CD4-positive, CD25-positive, alpha-beta regulatory T cell (primary cell): Measurements from ENCODE around the gene UBE4B. TPM values are rescaled to one million over a fixed set of nuclear protein-coding genes. Genes with fewer than 3 reads are reported as not detected.

Experiments used
- ATAC-seq, 2 donors: fragments of 150-1000 bp; cut with Tn5 transposase; one replicate each; pipeline ENCODE4 v1.10.0; 2021; ENCODE audit warnings: low read depth in 2 of 2, moderate number of reproducible peaks in 2 of 2, moderate library complexity in 1 of 2
- DNase-seq, 3 donors: peaks; one replicate each; pipeline versions ENCODE4 v3.0.0 to v3.0.0-alpha.2; 2012 to 2022; ENCODE audit warnings: mixed read lengths in 1 of 3
- H3K27ac ChIP-seq: one replicate; pipeline ENCODE4 v1.7.0; 2013; ENCODE audit warnings: mild to moderate bottlenecking, low read length; ENCODE audit not compliant: insufficient read depth, poor library complexity, severe bottlenecking
- H3K27me3 ChIP-seq: one replicate; pipeline ENCODE4 v1.7.0; 2013; ENCODE audit warnings: low read length; ENCODE audit not compliant: control insufficient read depth, insufficient read depth
- H3K36me3 ChIP-seq: one replicate; pipeline ENCODE4 v1.7.0; 2013; ENCODE audit warnings: mild to moderate bottlenecking, low read length, moderate library complexity; ENCODE audit not compliant: control insufficient read depth, insufficient read depth
- H3K4me1 ChIP-seq: 2 replicates; pipeline ENCODE4 v1.7.0; 2013; ENCODE audit warnings: mild to moderate bottlenecking, low read length; ENCODE audit not compliant: insufficient read depth, control insufficient read depth, poor library complexity, severe bottlenecking
- H3K4me3 ChIP-seq: one replicate; pipeline ENCODE4 v1.7.0; 2013; ENCODE audit warnings: low read depth, mild to moderate bottlenecking, low read length, moderate library complexity
- H3K9me3 ChIP-seq, 2 experiments: 1 replicate in 1 of 2; 2 replicates in 1 of 2; pipeline ENCODE4 v1.7.0; 2013; ENCODE audit warnings: low read length in 2 of 2, mild to moderate bottlenecking in 1 of 2, moderate library complexity in 1 of 2; ENCODE audit not compliant: control insufficient read depth in 2 of 2
- H3K27ac Mint-ChIP-seq, 3 donors: one replicate each; pipeline ENCODE4 v1.8.0; 2020 to 2022; ENCODE audit warnings: mild to moderate bottlenecking in 3 of 3, mixed read lengths in 3 of 3, moderate library complexity in 2 of 3
- H3K27me3 Mint-ChIP-seq: one replicate; pipeline ENCODE4 v1.8.0; 2022; ENCODE audit warnings: mild to moderate bottlenecking, mixed read lengths
- H3K36me3 Mint-ChIP-seq: one replicate; pipeline ENCODE4 v1.8.0; 2020; ENCODE audit warnings: mixed read lengths
- H3K4me1 Mint-ChIP-seq, 4 donors: one replicate each; pipeline ENCODE4 v1.8.0; 2020 to 2022; ENCODE audit warnings: mixed read lengths in 4 of 4, mild to moderate bottlenecking in 1 of 4
- H3K4me3 Mint-ChIP-seq, 4 donors: one replicate each; pipeline ENCODE4 v1.8.0; 2020 to 2022; ENCODE audit warnings: mild to moderate bottlenecking in 4 of 4, mixed read lengths in 4 of 4, moderate library complexity in 3 of 4
- H3K9me3 Mint-ChIP-seq, 7 donors: one replicate each; pipeline ENCODE4 v1.8.0; 2020 to 2022; ENCODE audit warnings: mixed read lengths in 7 of 7, mild to moderate bottlenecking in 3 of 7, moderate library complexity in 2 of 7
- polyA plus RNA-seq, 4 donors: library from polyadenylated mRNA; unstranded; fragments of 300-500 nt; fragmentation: Illumina TruSeq; gene quantifications; one replicate each; pipeline ENCODE4 v1.2.3, GENCODE V29; 2021
- total RNA-seq: library from RNA; stranded (reverse); gene quantifications from one replicate; pipeline ENCODE4 v1.2.3, GENCODE V29; 2022

Gene UBE4B
- total and polyA plus RNA-seq, 5 donors from 2014 or later: 8.0 to 38.7 (median 9.3) TPM

GRCh38 chr1:10085076-10085475, 52.3 kb downstream of the UBE4B start:
- Histone ChIP-seq H3K27ac (no peak overlapping the region), H3K4me3 (no peak overlapping the region), H3K4me1 (peaks cover 3% of the 10 kb centered on the region), H3K9me3 (no peaks in the 10 kb centered on the region), H3K27me3 (no peaks in the 10 kb centered on the region), H3K36me3 (peaks cover 6% of the 10 kb centered on the region)
- Mint-ChIP-seq H3K4me3 (no peak overlapping the region), H3K9me3 (peaks cover 0 to 4% (median 0%) of the 10 kb centered on the region in 7 donors), H3K4me1 (peaks cover 8 to 26% (median 18%) of the 10 kb centered on the region in 4 donors), H3K27me3 (no peaks in the 10 kb centered on the region), H3K27ac (no peak overlapping the region), H3K36me3 (peaks cover 22% of the 10 kb centered on the region)
- DNase-seq (no peak), ATAC-seq (no peak)

- H3K4me3 Mint-ChIP-seq: no peak overlapping the region
- no peaks in the 10 kb centered on the region for H3K9me3 ChIP-seq
- no peaks in the 10 kb centered on the region for H3K36me3 ChIP-seq
- H3K36me3 Mint-ChIP-seq: peaks cover 16% of the 10 kb centered on the region
- H3K27ac ChIP-seq: no peak overlapping the region
- peak overlapping the region in 1 of 3 donors; percentile 1 for H3K27ac Mint-ChIP-seq
- peaks cover 8 to 31% (median 21%) of the 10 kb centered on the region in 4 donors for H3K4me1 Mint-ChIP-seq
- ATAC-seq: no peak
- no peaks in the 10 kb centered on the region for H3K27me3 ChIP-seq
- H3K4me3 ChIP-seq: no peak overlapping the region
- no peak for DNase-seq
- no peaks in the 10 kb centered on the region for H3K27me3 Mint-ChIP-seq
- peaks cover 3% of the 10 kb centered on the region for H3K4me1 ChIP-seq
- no peaks in the 10 kb centered on the region for H3K9me3 Mint-ChIP-seq
Observed at GRCh38 chr1:10087210-10087609, 54.5 kb downstream of the UBE4B start.

GRCh38 chr1:10101929-10102328, 69.2 kb downstream of the UBE4B start:
- no peak overlapping the region for H3K27ac Mint-ChIP-seq
- no peaks in the 10 kb centered on the region for H3K27me3 Mint-ChIP-seq
- Histone ChIP-seq H3K36me3 (peaks cover 60% of the 10 kb centered on the region), H3K4me1 (no peaks in the 10 kb centered on the region), H3K27me3 (no peaks in the 10 kb centered on the region), H3K27ac (no peak overlapping the region), H3K9me3 (no peaks in the 10 kb centered on the region), H3K4me3 (no peak overlapping the region)
- no peak overlapping the region for H3K4me3 Mint-ChIP-seq
- DNase-seq (no peak), ATAC-seq (no peak)
- H3K4me1 Mint-ChIP-seq: no peaks in the 10 kb centered on the region
- H3K9me3 Mint-ChIP-seq: peaks cover 0 to 3% (median 0%) of the 10 kb centered on the region in 7 donors
- peaks cover 51% of the 10 kb centered on the region for H3K36me3 Mint-ChIP-seq

- H3K4me1 ChIP-seq: no peaks in the 10 kb centered on the region
- Mint-ChIP-seq H3K4me3 (no peak overlapping the region), H3K27me3 (no peaks in the 10 kb centered on the region), H3K9me3 (peaks cover 0 to 3% (median 0%) of the 10 kb centered on the region in 7 donors), H3K36me3 (peaks cover 56% of the 10 kb centered on the region), H3K27ac (no peak overlapping the region), H3K4me1 (peaks cover 0 to 3% (median 1%) of the 10 kb centered on the region in 4 donors)
- no peak for DNase-seq
- H3K27ac ChIP-seq: no peak overlapping the region
- no peaks in the 10 kb centered on the region for H3K9me3 ChIP-seq
- H3K4me3 ChIP-seq: no peak overlapping the region
- no peaks in the 10 kb centered on the region for H3K27me3 ChIP-seq
- peaks cover 60% of the 10 kb centered on the region for H3K36me3 ChIP-seq
- no peak for ATAC-seq
Observed at GRCh38 chr1:10103193-10103592, 70.4 kb downstream of the UBE4B start.

- ATAC-seq: no peak
- H3K36me3 Mint-ChIP-seq: peaks cover 49% of the 10 kb centered on the region
Observed at GRCh38 chr1:10104834-10105233, 72.1 kb downstream of the UBE4B start.

GRCh38 chr1:10105484-10105883, 72.7 kb downstream of the UBE4B start:
- Histone ChIP-seq H3K9me3 (no peaks in the 10 kb centered on the region), H3K4me3 (no peak overlapping the region), H3K27me3 (no peaks in the 10 kb centered on the region), H3K27ac (no peak overlapping the region), H3K4me1 (no peaks in the 10 kb centered on the region), H3K36me3 (peaks cover 69% of the 10 kb centered on the region)
- H3K36me3 Mint-ChIP-seq: peaks cover 56% of the 10 kb centered on the region
- ATAC-seq (no peak), DNase-seq (no peak)
- no peaks in the 10 kb centered on the region for H3K9me3 Mint-ChIP-seq
- no peak overlapping the region for H3K4me3 Mint-ChIP-seq
- H3K4me1 Mint-ChIP-seq: peaks cover 0 to 3% (median 1%) of the 10 kb centered on the region in 4 donors
- no peak overlapping the region for H3K27ac Mint-ChIP-seq
- no peaks in the 10 kb centered on the region for H3K27me3 Mint-ChIP-seq

More at GRCh38 chr1:10104834-10105233, 72.1 kb downstream of the UBE4B start:
- Mint-ChIP-seq H3K27ac (no peak overlapping the region), H3K9me3 (no peaks in the 10 kb centered on the region), H3K4me1 (peaks cover 0 to 3% (median 1%) of the 10 kb centered on the region in 4 donors), H3K4me3 (no peak overlapping the region), H3K27me3 (no peaks in the 10 kb centered on the region)
- no peak for DNase-seq
- Histone ChIP-seq H3K27me3 (no peaks in the 10 kb centered on the region), H3K9me3 (no peaks in the 10 kb centered on the region), H3K27ac (no peak overlapping the region), H3K4me1 (no peaks in the 10 kb centered on the region), H3K4me3 (no peak overlapping the region), H3K36me3 (peaks cover 65% of the 10 kb centered on the region)

GRCh38 chr1:10106241-10106640, 73.5 kb downstream of the UBE4B start:
- Histone ChIP-seq H3K9me3 (no peaks in the 10 kb centered on the region), H3K4me1 (no peaks in the 10 kb centered on the region), H3K36me3 (peaks cover 66% of the 10 kb centered on the region), H3K27me3 (no peaks in the 10 kb centered on the region), H3K4me3 (no peak overlapping the region), H3K27ac (no peak overlapping the region)
- H3K4me1 Mint-ChIP-seq: peaks cover 0 to 3% (median 1%) of the 10 kb centered on the region in 4 donors
- no peak overlapping the region for H3K4me3 Mint-ChIP-seq
- no peaks in the 10 kb centered on the region for H3K27me3 Mint-ChIP-seq
- peaks cover 63% of the 10 kb centered on the region for H3K36me3 Mint-ChIP-seq
- DNase-seq (no peak), ATAC-seq (no peak)
- H3K27ac Mint-ChIP-seq: no peak overlapping the region
- no peaks in the 10 kb centered on the region for H3K9me3 Mint-ChIP-seq

GRCh38 chr1:10106756-10107475, 74.2 kb downstream of the UBE4B start:
- Histone ChIP-seq H3K27me3 (no peaks in the 10 kb centered on the region), H3K27ac (no peak overlapping the region), H3K9me3 (no peaks in the 10 kb centered on the region), H3K36me3 (peaks cover 66% of the 10 kb centered on the region), H3K4me3 (no peak overlapping the region), H3K4me1 (no peaks in the 10 kb centered on the region)
- Mint-ChIP-seq H3K4me3 (no peak overlapping the region), H3K27me3 (no peaks in the 10 kb centered on the region), H3K36me3 (peaks cover 63% of the 10 kb centered on the region), H3K27ac (peak overlapping the region in 1 of 3 donors; percentile 32), H3K9me3 (no peaks in the 10 kb centered on the region), H3K4me1 (peaks cover 0 to 3% (median 1%) of the 10 kb centered on the region in 4 donors)
- DNase-seq (no peak), ATAC-seq (no peak)
